IMR-90 (cell line): Measurements from ENCODE around the gene ETF1. TPM values are rescaled to one million over a fixed set of nuclear protein-coding genes. Genes with fewer than 3 reads are reported as not detected.
A peak's percentile ranks its signal among the peaks of the same experiment; 100 is the strongest.

Experiments used
- ATAC-seq: fragments of 200-7000 bp; cut with Tn5 transposase; 2 replicates; pipeline ENCODE4 v1.9.1; 2020; ENCODE audit warnings: low read depth, mild to moderate bottlenecking, moderate library complexity
- BruUV-seq: library from RNA; stranded (reverse); fragments of 400-500 nt; replicated peaks from 2 replicates; lab custom pipeline; 2021; lab: Mats Ljungman, UMichigan
- CTCF ChIA-PET: fragments of 300-600 bp; formaldehyde crosslinking; extraction: SDS; loops from one replicate; lab custom pipeline; 2021; ENCODE audit warnings: antibody characterized with exemption; lab: Yijun Ruan, JAX
- POLR2A ChIA-PET: fragments of 300-600 bp; sonication (Branson Sonifier 250); formaldehyde crosslinking; loops from one replicate; lab custom pipeline; 2022; ENCODE audit warnings: antibody characterized with exemption; ENCODE audit not compliant: unreplicated experiment; lab: Charles Lee
- DNase-seq: peaks from one replicate; pipeline ENCODE4 v3.0.0; 2013
- H2AFZ ChIP-seq: replicated peaks from 2 replicates; pipeline ENCODE3; 2013; ENCODE audit warnings: low read length, mild to moderate bottlenecking; ENCODE audit not compliant: poor library complexity
- H2AK5ac ChIP-seq: 2 replicates; pipeline ENCODE4 v1.6.1; 2013; ENCODE audit warnings: low read depth, low read length, inconsistent platforms
- H2AK9ac ChIP-seq: replicated peaks from 2 replicates; pipeline ENCODE3; 2013; ENCODE audit warnings: mild to moderate bottlenecking, low read depth, low read length, moderate library complexity; ENCODE audit not compliant: poor library complexity
- H2BK120ac ChIP-seq: 2 replicates; pipeline ENCODE4 v1.6.1; 2013; ENCODE audit warnings: low read depth, low read length, inconsistent platforms
- H2BK15ac ChIP-seq: 3 replicates; pipeline ENCODE4 v1.6.1; 2013; ENCODE audit warnings: low read depth, low read length, inconsistent platforms
- H2BK20ac ChIP-seq: 2 replicates; pipeline ENCODE4 v1.6.1; 2013; ENCODE audit warnings: low read depth, mild to moderate bottlenecking, inconsistent platforms, low read length, moderate library complexity
- H2BK5ac ChIP-seq: 2 replicates; pipeline ENCODE4 v1.6.1; 2013; ENCODE audit warnings: mild to moderate bottlenecking, low read depth, low read length, inconsistent platforms; ENCODE audit not compliant: poor library complexity, severe bottlenecking
- H3K14ac ChIP-seq: replicated peaks from 2 replicates; pipeline ENCODE4 v1.6.1; 2013; ENCODE audit warnings: low read depth, low read length, inconsistent platforms
- H3K18ac ChIP-seq: 2 replicates; pipeline ENCODE4 v1.6.1; 2013; ENCODE audit warnings: low read depth, low read length, control low read depth
- H3K23ac ChIP-seq: 2 replicates; pipeline ENCODE4 v1.6.1; 2013; ENCODE audit warnings: low read depth, low read length, inconsistent platforms
- H3K27ac ChIP-seq: 2 replicates; pipeline ENCODE4 v1.5.1; 2013; ENCODE audit warnings: mild to moderate bottlenecking, control low read depth, low read length; ENCODE audit not compliant: insufficient read depth
- H3K27me3 ChIP-seq: 2 replicates; pipeline ENCODE4 v1.6.1; 2013; ENCODE audit warnings: low read length; ENCODE audit not compliant: control insufficient read depth, insufficient read depth
- H3K36me3 ChIP-seq: 2 replicates; pipeline ENCODE4 v1.6.1; 2013; ENCODE audit warnings: low read length, mixed read lengths; ENCODE audit not compliant: control insufficient read depth, insufficient read depth
- H3K4ac ChIP-seq: 2 replicates; pipeline ENCODE4 v1.6.1; 2013; ENCODE audit warnings: low read depth, low read length, inconsistent platforms
- H3K4me1 ChIP-seq: 2 replicates; pipeline ENCODE4 v1.6.1; 2013; ENCODE audit warnings: low read length, mixed read lengths; ENCODE audit not compliant: control insufficient read depth, insufficient read depth
- H3K4me2 ChIP-seq: 2 replicates; pipeline ENCODE4 v1.6.1; 2013; ENCODE audit warnings: low read depth, mild to moderate bottlenecking, control low read depth, low read length, moderate library complexity
- H3K4me3 ChIP-seq: 2 replicates; pipeline ENCODE4 v1.5.1; 2013; ENCODE audit warnings: low read depth, mild to moderate bottlenecking, control low read depth, low read length, moderate library complexity; ENCODE audit not compliant: insufficient read depth
- H3K56ac ChIP-seq: 2 replicates; pipeline ENCODE4 v1.6.1; 2013; ENCODE audit warnings: low read length, inconsistent platforms; ENCODE audit not compliant: insufficient read depth; ENCODE audit errors: extremely low read depth
- H3K79me1 ChIP-seq, 2 experiments: 2 replicates each; pipeline ENCODE4 v1.6.1; 2013; ENCODE audit warnings: low read length in 2 of 2, inconsistent platforms in 1 of 2, low read depth in 1 of 2
- H3K9ac ChIP-seq: 2 replicates; pipeline ENCODE4 v1.6.1; 2013; ENCODE audit warnings: low read depth, low read length, control low read depth
- H3K9me1 ChIP-seq: 2 replicates; pipeline ENCODE4 v1.6.1; 2013; ENCODE audit warnings: low read length, inconsistent platforms; ENCODE audit not compliant: insufficient read depth
- H3K9me3 ChIP-seq: 2 replicates; pipeline ENCODE4 v1.6.1; 2013; ENCODE audit warnings: low read length; ENCODE audit not compliant: control insufficient read depth, insufficient read depth
- H4K20me1 ChIP-seq: 2 replicates; pipeline ENCODE4 v1.6.1; 2013; ENCODE audit warnings: low read length, inconsistent platforms; ENCODE audit not compliant: insufficient read depth
- H4K5ac ChIP-seq: 2 replicates; pipeline ENCODE4 v1.6.1; 2013; ENCODE audit warnings: mild to moderate bottlenecking, low read depth, low read length, control low read depth
- H4K8ac ChIP-seq, 2 experiments: 2 replicates each; pipeline ENCODE4 v1.6.1; 2013; ENCODE audit warnings: low read depth in 2 of 2, low read length in 2 of 2, control low read depth in 1 of 2, inconsistent platforms in 1 of 2
- H4K91ac ChIP-seq: 2 replicates; pipeline ENCODE4 v1.6.1; 2013; ENCODE audit warnings: low read depth, low read length, inconsistent platforms; ENCODE audit not compliant: insufficient read depth
- BHLHE40 ChIP-seq: fragments of 150-350 bp; IDR thresholded peaks from 2 replicates; pipeline ENCODE4 v1.6.1; 2016; ENCODE audit warnings: mild to moderate bottlenecking, low read depth, low read length
- CEBPB ChIP-seq: IDR thresholded peaks from 2 replicates; pipeline ENCODE4 v1.6.1; 2012; ENCODE audit warnings: low read depth, low read length, improper control_type of control experiment
- CHD1 ChIP-seq: IDR thresholded peaks from 2 replicates; pipeline ENCODE4 v1.6.1; 2012; ENCODE audit warnings: low read depth, low read length, improper control_type of control experiment
- FOS ChIP-seq: fragments of 150-350 bp; IDR thresholded peaks from 2 replicates; pipeline ENCODE4 v1.6.1; 2016; ENCODE audit warnings: low read depth, low read length
- MAFK ChIP-seq: IDR thresholded peaks from 2 replicates; pipeline ENCODE4 v1.6.1; 2012; ENCODE audit warnings: low read depth, low read length, improper control_type of control experiment
- MAZ ChIP-seq: IDR thresholded peaks from 2 replicates; pipeline ENCODE4 v1.6.1; 2012; ENCODE audit warnings: low read depth, mild to moderate bottlenecking, low read length, improper control_type of control experiment, moderate library complexity, borderline replicate concordance
- MXI1 ChIP-seq: IDR thresholded peaks from 2 replicates; pipeline ENCODE4 v1.6.1; 2012; ENCODE audit warnings: low read depth, mild to moderate bottlenecking, low read length, moderate library complexity, borderline replicate concordance
- NFE2L2 ChIP-seq: fragments of 150-350 bp; IDR thresholded peaks from 2 replicates; pipeline ENCODE4 v1.6.1; 2016; ENCODE audit warnings: low read depth, mild to moderate bottlenecking, low read length
- POLR2A ChIP-seq: IDR thresholded peaks from 2 replicates; pipeline ENCODE4 v1.6.1; 2012; ENCODE audit warnings: mild to moderate bottlenecking, low read depth, low read length
- RAD21 ChIP-seq: IDR thresholded peaks from 2 replicates; pipeline ENCODE4 v1.6.1; 2012; ENCODE audit warnings: low read length, improper control_type of control experiment
- RCOR1 ChIP-seq: IDR thresholded peaks from 2 replicates; pipeline ENCODE4 v1.6.1; 2012; ENCODE audit warnings: mild to moderate bottlenecking, low read length, improper control_type of control experiment; ENCODE audit not compliant: insufficient replicate concordance
- RFX5 ChIP-seq: IDR thresholded peaks from 2 replicates; pipeline ENCODE4 v1.8.0; 2012; ENCODE audit warnings: low read depth, mild to moderate bottlenecking, low read length, moderate library complexity
- SMC3 ChIP-seq: fragments of 150-350 bp; IDR thresholded peaks from 2 replicates; pipeline ENCODE4 v1.6.1; 2016; ENCODE audit warnings: low read depth, mild to moderate bottlenecking, antibody characterized with exemption, low read length, moderate library complexity
- WGBS, 2 experiments: methylation state at CpG; one replicate each; pipeline versions ENCODE4 v1.1.5 to v1.1.7; 2013; ENCODE audit warnings: missing lambda C conversion rate in 2 of 2; ENCODE audit not compliant: insufficient read length in 1 of 2; ENCODE audit errors: extremely low coverage in 2 of 2; 5-methylcytosine and 5-hydroxymethylcytosine counted together
- dilution Hi-C: fragments of 300-500 bp; cut with HindIII; formaldehyde crosslinking; loops from one replicate; pipeline ENCODE4 v1.14.3; 2018; ENCODE audit warnings: low sequenced_read_pairs; ENCODE audit not compliant: unreplicated experiment
- in situ Hi-C: fragments of 300-500 bp; cut with MboI; formaldehyde crosslinking; loops from 3 replicates; pipeline ENCODE4 v1.14.3; 2019; ENCODE audit warnings: low sequenced_read_pairs, inconsistent platforms, mixed read lengths
- intact Hi-C: fragments of 100-400 bp; cut with micrococcal nuclease; formaldehyde crosslinking; loops from 2 replicates; pipeline ENCODE4 v1.10.0; 2022
- polyA plus RNA-seq, 3 experiments: library from polyadenylated mRNA; depleted of rRNA; stranded (reverse); fragments of >200 nt; gene quantifications; 2 replicates each; pipeline ENCODE4 v1.2.3, GENCODE V29; 2012; ENCODE audit warnings: low replicate concordance in 1 of 3
- total RNA-seq: library from RNA; depleted of rRNA; stranded (reverse); fragments of >200 nt; gene quantifications from 2 replicates; pipeline ENCODE4 v1.2.3, GENCODE V29; 2012
- TF ChIP-seq, protein P1 (sequence below): fragments of 150-350 bp; IDR thresholded peaks from 2 replicates; pipeline ENCODE4 v1.6.1; 2016; ENCODE audit warnings: low read depth, mild to moderate bottlenecking, low read length, moderate library complexity, borderline replicate concordance
- TF ChIP-seq, protein P2 (sequence below): conservative IDR thresholded peaks from 2 replicates; pipeline ENCODE4 v1.5.1; 2012; ENCODE audit warnings: mild to moderate bottlenecking, low read depth, low read length, improper control_type of control experiment
- TF ChIP-seq, protein P3 (sequence below): fragments of 150-350 bp; IDR thresholded peaks from 2 replicates; pipeline ENCODE4 v1.6.1; 2017; ENCODE audit warnings: mild to moderate bottlenecking, antibody characterized with exemption, low read length, low read depth

The ETF1 gene
- total and polyA plus RNA-seq, 2 of the 4 experiments (the other 2 are of a cell fraction) = 53.2 to 126 TPM

DNA sequence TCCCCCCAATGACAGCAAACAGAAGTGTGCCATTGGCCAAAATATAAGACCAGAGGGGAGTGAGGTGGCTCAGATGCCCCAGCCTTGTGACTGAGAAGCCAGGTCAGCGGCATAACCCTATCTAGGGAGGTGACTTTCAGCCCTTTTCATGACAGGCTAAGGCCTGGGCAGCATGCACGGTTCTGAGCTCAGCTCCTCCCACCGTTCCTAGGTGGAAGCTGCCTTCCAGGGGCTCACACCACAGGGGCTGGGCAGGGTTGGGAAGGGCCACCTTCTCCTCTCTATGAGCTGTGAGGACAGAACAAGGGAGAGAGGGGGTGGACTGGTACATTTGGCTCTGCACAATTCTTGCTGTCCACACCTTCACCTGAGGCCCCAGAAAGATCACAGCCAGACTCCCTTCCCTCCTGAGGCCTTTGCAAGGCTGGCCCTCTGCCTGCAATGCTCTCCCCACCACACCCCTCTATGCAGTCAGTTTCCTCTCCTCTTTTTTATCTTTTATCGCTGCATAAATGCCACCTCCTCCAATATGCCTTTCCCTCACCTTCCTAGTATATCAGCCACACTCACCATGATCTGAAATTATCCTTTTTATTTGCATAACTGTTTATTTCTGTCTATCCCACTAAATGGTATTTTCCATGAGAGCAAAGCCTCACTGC lies 82.9 kb downstream of the ETF1 start:
- Histone ChIP-seq H3K9me3 (no peaks in the 10 kb centered on the region), H2AFZ (peak overlapping the region; percentile 8), H2BK120ac (no peak overlapping the region), H2AK9ac (no peak overlapping the region), H3K14ac (no peak overlapping the region), H3K9ac (no peak overlapping the region), H3K4me3 (no peak overlapping the region), H4K5ac (no peak overlapping the region), H3K4me2 (no peak overlapping the region), H4K20me1 (no peaks in the 10 kb centered on the region; the same call in 1 of the 2 replicates), H3K4me1 (peaks cover 2% of the 10 kb centered on the region; the same call in 1 of the 2 replicates), H2BK20ac (no peak overlapping the region), H3K23ac (no peak overlapping the region), H3K56ac (no peak overlapping the region), H2BK5ac (no peak overlapping the region), H3K4ac (no peak overlapping the region), H3K79me1 (peaks cover 3 to 4% of the 10 kb centered on the region in 2 experiments; a peak in 2 of 4 replicates), H3K18ac (no peak overlapping the region), H3K36me3 (no peaks in the 10 kb centered on the region), H4K91ac (no peak overlapping the region), H3K9me1 (peaks cover 3% of the 10 kb centered on the region; the same call in 1 of the 2 replicates), H4K8ac (no peak overlapping the region), H3K27me3 (peaks cover 9% of the 10 kb centered on the region), H2BK15ac (no peak overlapping the region), H2AK5ac (no peak overlapping the region), H3K27ac (no peak overlapping the region)
- ATAC-seq (no peak), DNase-seq (no peak)
- 75% methylated on average over 3 of the region's 4 CpGs; no CpG with 5 or more reads in 1 of the 2 experiments for WGBS, 2 experiments
- in situ Hi-C loops = no loop called here
- ChIA-PET POLR2A (no interaction called here), CTCF (no interaction called here)
- BruUV-seq = no TSS peak
- TF ChIP-seq, protein P1, sequence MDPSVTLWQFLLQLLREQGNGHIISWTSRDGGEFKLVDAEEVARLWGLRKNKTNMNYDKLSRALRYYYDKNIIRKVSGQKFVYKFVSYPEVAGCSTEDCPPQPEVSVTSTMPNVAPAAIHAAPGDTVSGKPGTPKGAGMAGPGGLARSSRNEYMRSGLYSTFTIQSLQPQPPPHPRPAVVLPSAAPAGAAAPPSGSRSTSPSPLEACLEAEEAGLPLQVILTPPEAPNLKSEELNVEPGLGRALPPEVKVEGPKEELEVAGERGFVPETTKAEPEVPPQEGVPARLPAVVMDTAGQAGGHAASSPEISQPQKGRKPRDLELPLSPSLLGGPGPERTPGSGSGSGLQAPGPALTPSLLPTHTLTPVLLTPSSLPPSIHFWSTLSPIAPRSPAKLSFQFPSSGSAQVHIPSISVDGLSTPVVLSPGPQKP = no peak
- TF ChIP-seq FOS = no peak
- TF ChIP-seq MAZ = no peak
- no peak for TF ChIP-seq MXI1
- no peak for TF ChIP-seq CEBPB
- TF ChIP-seq, protein P2, sequence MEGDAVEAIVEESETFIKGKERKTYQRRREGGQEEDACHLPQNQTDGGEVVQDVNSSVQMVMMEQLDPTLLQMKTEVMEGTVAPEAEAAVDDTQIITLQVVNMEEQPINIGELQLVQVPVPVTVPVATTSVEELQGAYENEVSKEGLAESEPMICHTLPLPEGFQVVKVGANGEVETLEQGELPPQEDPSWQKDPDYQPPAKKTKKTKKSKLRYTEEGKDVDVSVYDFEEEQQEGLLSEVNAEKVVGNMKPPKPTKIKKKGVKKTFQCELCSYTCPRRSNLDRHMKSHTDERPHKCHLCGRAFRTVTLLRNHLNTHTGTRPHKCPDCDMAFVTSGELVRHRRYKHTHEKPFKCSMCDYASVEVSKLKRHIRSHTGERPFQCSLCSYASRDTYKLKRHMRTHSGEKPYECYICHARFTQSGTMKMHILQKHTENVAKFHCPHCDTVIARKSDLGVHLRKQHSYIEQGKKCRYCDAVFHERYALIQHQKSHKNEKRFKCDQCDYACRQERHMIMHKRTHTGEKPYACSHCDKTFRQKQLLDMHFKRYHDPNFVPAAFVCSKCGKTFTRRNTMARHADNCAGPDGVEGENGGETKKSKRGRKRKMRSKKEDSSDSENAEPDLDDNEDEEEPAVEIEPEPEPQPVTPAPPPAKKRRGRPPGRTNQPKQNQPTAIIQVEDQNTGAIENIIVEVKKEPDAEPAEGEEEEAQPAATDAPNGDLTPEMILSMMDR = no peak
- no peak for TF ChIP-seq CHD1
- no peak for TF ChIP-seq RCOR1
- no peak for TF ChIP-seq MAFK
- TF ChIP-seq RAD21 = no peak
- TF ChIP-seq NFE2L2 = no peak
- no peak for TF ChIP-seq RFX5
- no peak for TF ChIP-seq BHLHE40
- TF ChIP-seq POLR2A = no peak
- TF ChIP-seq SMC3 = no peak
- TF ChIP-seq, protein P3, sequence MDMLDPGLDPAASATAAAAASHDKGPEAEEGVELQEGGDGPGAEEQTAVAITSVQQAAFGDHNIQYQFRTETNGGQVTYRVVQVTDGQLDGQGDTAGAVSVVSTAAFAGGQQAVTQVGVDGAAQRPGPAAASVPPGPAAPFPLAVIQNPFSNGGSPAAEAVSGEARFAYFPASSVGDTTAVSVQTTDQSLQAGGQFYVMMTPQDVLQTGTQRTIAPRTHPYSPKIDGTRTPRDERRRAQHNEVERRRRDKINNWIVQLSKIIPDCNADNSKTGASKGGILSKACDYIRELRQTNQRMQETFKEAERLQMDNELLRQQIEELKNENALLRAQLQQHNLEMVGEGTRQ = no peak
- intact Hi-C loops = no loop called here
- dilution Hi-C loops = no loop called here
